Hepatocyte (in vitro differentiated cells): ENCODE results near the gene AP2A1. TPM values are rescaled to one million over a fixed set of nuclear protein-coding genes. Genes with fewer than 3 reads are reported as not detected.
A peak's percentile ranks its signal among the peaks of the same experiment; 100 is the strongest.

Experiments
- DNase-seq: peaks from one replicate; pipeline ENCODE4 v3.0.0-alpha.2; 2016; ENCODE audit warnings: low spot score
- H2AFZ ChIP-seq: fragments of 200-600 bp; sonication (generic); 2 replicates; pipeline ENCODE4 v1.6.0; 2016; ENCODE audit warnings: antibody characterized with exemption, mild to moderate bottlenecking
- H3K27ac ChIP-seq: fragments of 200-600 bp; sonication (generic); 2 replicates; pipeline ENCODE4 v1.5.1; 2016; ENCODE audit warnings: mild to moderate bottlenecking
- H3K27me3 ChIP-seq: fragments of 200-600 bp; sonication (generic); 2 replicates; pipeline ENCODE4 v1.6.1; 2016
- H3K36me3 ChIP-seq: fragments of 200-600 bp; sonication (generic); replicated peaks from 2 replicates; pipeline ENCODE4 v1.5.1; 2016; ENCODE audit warnings: low read depth; ENCODE audit not compliant: insufficient read depth
- H3K4me1 ChIP-seq: fragments of 200-600 bp; sonication (generic); 2 replicates; pipeline ENCODE4 v1.5.1; 2016; ENCODE audit warnings: mild to moderate bottlenecking, moderate library complexity; ENCODE audit not compliant: insufficient read depth
- H3K4me2 ChIP-seq: fragments of 200-600 bp; sonication (generic); 2 replicates; pipeline ENCODE4 v1.6.0; 2016
- H3K4me3 ChIP-seq: fragments of 200-600 bp; sonication (generic); 2 replicates; pipeline ENCODE4 v1.5.1; 2016; ENCODE audit warnings: mild to moderate bottlenecking
- H3K79me2 ChIP-seq: fragments of 200-600 bp; sonication (generic); 2 replicates; pipeline ENCODE4 v1.6.0; 2017; ENCODE audit warnings: mild to moderate bottlenecking
- H3K9me2 ChIP-seq: fragments of 200-600 bp; sonication (generic); replicated peaks from 2 replicates; pipeline ENCODE4 v1.6.0; 2017; ENCODE audit warnings: mild to moderate bottlenecking; ENCODE audit not compliant: insufficient read depth
- H3K9me3 ChIP-seq: fragments of 200-600 bp; sonication (generic); 2 replicates; pipeline ENCODE4 v1.5.1; 2016; ENCODE audit warnings: low read depth, mild to moderate bottlenecking
- H4K20me1 ChIP-seq: fragments of 200-600 bp; sonication (generic); 2 replicates; pipeline ENCODE4 v1.6.0; 2016; ENCODE audit warnings: mild to moderate bottlenecking; ENCODE audit not compliant: insufficient read depth, poor library complexity, severe bottlenecking
- EZH2 ChIP-seq: fragments of 200-600 bp; sonication (generic); IDR thresholded peaks from 2 replicates; pipeline ENCODE4 v1.6.1; 2016; ENCODE audit warnings: antibody characterized with exemption, mild to moderate bottlenecking, borderline replicate concordance
- EZH2phosphoT487 ChIP-seq: fragments of 200-600 bp; sonication (generic); IDR thresholded peaks from one replicate; pipeline ENCODE4 v1.6.1; 2018; ENCODE audit warnings: antibody characterized with exemption, mild to moderate bottlenecking, low read depth, moderate library complexity; ENCODE audit not compliant: unreplicated experiment, severe bottlenecking
- WGBS: methylation state at CpG from one replicate; pipeline ENCODE4 v1.1.6; 2016; ENCODE audit warnings: low lambda C conversion rate; ENCODE audit errors: missing lambda C conversion rate; 5-methylcytosine and 5-hydroxymethylcytosine counted together
- microRNA-seq: library from miRNA; unstranded; fragments of <30 nt; microRNA quantifications from one replicate; pipeline ENCODE4, GENCODE V29; 2017
- polyA plus RNA-seq: library from polyadenylated mRNA; unstranded; fragments of >200 nt; fragmentation: Nextera tagmentation; extraction: Ambion mirVana; gene quantifications from 2 replicates; pipeline ENCODE4 v1.2.1, GENCODE V29; 2016
- small RNA-seq: library from RNA; depleted of rRNA; stranded (forward); fragments of <200 nt; gene quantifications from one replicate; pipeline ENCODE3, GENCODE V24; 2014
- total RNA-seq: library from RNA; depleted of rRNA; stranded (reverse); fragments of >200 nt; gene quantifications from 2 replicates; pipeline ENCODE4 v1.2.3, GENCODE V29; 2014
- TF ChIP-seq, protein P1 (sequence below): fragments of 200-600 bp; sonication (generic); IDR thresholded peaks from 2 replicates; pipeline ENCODE4 v1.5.1; 2016; ENCODE audit warnings: antibody characterized with exemption, mild to moderate bottlenecking; ENCODE audit not compliant: poor library complexity

AP2A1 gene
- total and polyA plus RNA-seq, 2 experiments from 2014 or later = 62.1 to 64.8 TPM

DNA sequence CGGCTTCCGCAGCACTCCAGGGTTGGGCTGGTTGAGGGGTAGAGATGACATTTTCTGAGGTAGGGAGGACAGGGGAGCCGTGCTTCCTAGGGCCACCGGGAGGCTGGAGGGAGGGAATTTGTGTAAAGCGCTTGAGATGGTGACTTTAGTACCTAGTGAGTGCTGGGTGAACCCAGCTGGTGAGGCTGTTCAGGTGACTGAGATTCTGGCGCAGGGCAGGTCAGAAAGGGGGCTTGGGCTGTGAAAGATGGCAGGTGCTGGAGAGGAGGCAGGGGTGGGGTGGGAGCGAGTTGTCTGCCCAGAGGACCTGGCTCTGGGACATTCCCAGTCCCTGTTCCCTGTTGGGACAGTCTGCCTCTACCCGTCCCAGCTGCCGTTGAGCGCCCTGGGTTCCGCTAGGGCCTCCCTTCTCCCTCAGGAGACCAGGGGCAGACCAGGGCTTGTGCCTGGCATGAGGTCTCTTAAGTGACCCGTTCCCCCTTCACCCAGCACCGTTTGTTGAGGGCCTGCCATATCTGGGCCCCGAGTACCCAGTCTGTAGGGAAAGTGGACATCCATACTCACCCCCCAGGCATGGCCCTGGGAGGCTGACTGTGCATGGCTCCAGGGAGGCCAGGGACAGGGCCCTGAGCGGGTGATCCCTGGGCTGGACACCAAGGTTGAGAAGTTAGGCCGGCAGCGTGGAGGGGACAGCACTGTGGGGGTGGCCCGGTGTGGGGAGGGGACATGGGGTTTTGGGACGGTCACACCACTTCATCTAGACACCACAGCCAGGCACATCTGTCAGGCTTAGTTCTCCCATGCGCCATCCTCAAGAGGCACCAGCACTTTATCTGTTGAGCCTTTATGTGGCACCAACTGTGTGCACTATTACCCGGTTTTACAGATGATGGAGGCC lies 89.1 kb downstream of the AP2A1 start:
- Histone ChIP-seq H4K20me1 (peaks cover 68% of the 10 kb centered on the region), H3K9me2 (no peaks in the 10 kb centered on the region), H2AFZ (no peak overlapping the region), H3K36me3 (peaks cover 5% of the 10 kb centered on the region), H3K4me3 (no peak overlapping the region), H3K27ac (no peak overlapping the region), H3K4me2 (no peak overlapping the region), H3K27me3 (no peaks in the 10 kb centered on the region), H3K4me1 (peaks cover 16% of the 10 kb centered on the region), H3K9me3 (no peaks in the 10 kb centered on the region), H3K79me2 (peaks cover 52% of the 10 kb centered on the region)
- no peak for DNase-seq
- 86% methylated on average over 21 of the region's 21 CpGs for WGBS
- TF ChIP-seq EZH2 = no peak
- TF ChIP-seq, protein P1, sequence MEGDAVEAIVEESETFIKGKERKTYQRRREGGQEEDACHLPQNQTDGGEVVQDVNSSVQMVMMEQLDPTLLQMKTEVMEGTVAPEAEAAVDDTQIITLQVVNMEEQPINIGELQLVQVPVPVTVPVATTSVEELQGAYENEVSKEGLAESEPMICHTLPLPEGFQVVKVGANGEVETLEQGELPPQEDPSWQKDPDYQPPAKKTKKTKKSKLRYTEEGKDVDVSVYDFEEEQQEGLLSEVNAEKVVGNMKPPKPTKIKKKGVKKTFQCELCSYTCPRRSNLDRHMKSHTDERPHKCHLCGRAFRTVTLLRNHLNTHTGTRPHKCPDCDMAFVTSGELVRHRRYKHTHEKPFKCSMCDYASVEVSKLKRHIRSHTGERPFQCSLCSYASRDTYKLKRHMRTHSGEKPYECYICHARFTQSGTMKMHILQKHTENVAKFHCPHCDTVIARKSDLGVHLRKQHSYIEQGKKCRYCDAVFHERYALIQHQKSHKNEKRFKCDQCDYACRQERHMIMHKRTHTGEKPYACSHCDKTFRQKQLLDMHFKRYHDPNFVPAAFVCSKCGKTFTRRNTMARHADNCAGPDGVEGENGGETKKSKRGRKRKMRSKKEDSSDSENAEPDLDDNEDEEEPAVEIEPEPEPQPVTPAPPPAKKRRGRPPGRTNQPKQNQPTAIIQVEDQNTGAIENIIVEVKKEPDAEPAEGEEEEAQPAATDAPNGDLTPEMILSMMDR = no peak

DNA sequence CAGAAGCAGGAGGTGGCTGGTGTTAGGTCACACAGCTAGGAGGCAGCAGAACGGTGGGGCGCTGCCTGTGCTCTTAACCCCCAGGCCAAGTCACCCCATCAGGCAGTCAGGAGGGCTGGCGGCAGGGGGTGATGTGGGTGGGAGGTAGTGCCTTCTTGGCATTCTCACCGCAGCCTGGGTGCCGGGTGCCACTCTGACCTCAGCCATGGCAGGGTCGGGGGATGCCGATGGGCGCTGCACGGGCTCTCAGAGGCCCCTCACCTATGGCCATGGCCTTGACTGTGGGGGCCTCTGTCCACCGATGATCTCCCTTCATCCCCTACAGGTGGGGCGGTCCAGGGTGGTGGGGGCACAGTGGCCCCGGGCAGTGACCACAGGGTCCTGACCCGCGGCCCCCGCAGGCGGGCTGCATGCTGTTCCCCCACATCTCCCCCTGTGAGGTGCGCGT lies 89.8 kb downstream of the AP2A1 start:
- Histone ChIP-seq H3K4me1 (peaks cover 17% of the 10 kb centered on the region), H3K27ac (no peak overlapping the region), H3K79me2 (peaks cover 48% of the 10 kb centered on the region), H3K4me3 (no peak overlapping the region), H3K27me3 (no peaks in the 10 kb centered on the region), H2AFZ (no peak overlapping the region), H3K4me2 (no peak overlapping the region), H3K9me2 (no peaks in the 10 kb centered on the region), H3K36me3 (peaks cover 5% of the 10 kb centered on the region), H4K20me1 (peaks cover 69% of the 10 kb centered on the region), H3K9me3 (no peaks in the 10 kb centered on the region)
- TF ChIP-seq EZH2phosphoT487 = no peak
- TF ChIP-seq, protein P1 = no peak
- no peak for TF ChIP-seq EZH2
- no peak for DNase-seq
- WGBS = 95% methylated on average over 9 of the region's 18 CpGs

Small RNA genes within 50 kb of the gene (microRNA-seq; reads per million reads assigned to microRNA genes)
- gene MIR4749 = 16.5 reads per million, percentile 35 among the genes with 10 or more reads in this experiment
- 1.3 reads per million for gene MIR6799
- gene MIR6800 = not detected

Small RNA genes within 50 kb of the gene (small RNA-seq; reads per million reads assigned to genes)
- gene MIR4749 (not detected), gene MIR6799 (not detected), gene RNU6-841P (not detected)

Other genes starting within 250 kb of the AP2A1 start
- 20.5 and 25.8 TPM in 2 replicates for gene RCN3, start 239.0 kb upstream of the AP2A1 start, total RNA-seq
- 81.4 and 85.4 TPM in 2 replicates for gene RCN3, start 239.0 kb upstream of the AP2A1 start, polyA plus RNA-seq
- gene NOSIP, start 186.4 kb upstream of the AP2A1 start, total RNA-seq = 43.4 and 52.8 TPM in 2 replicates
- 92.4 and 93.9 TPM in 2 replicates for gene NOSIP, start 186.4 kb upstream of the AP2A1 start, polyA plus RNA-seq
- gene PRRG2, start 185.7 kb upstream of the AP2A1 start, total RNA-seq = 6.0 and 10.2 TPM in 2 replicates
- gene PRRG2, start 185.7 kb upstream of the AP2A1 start, polyA plus RNA-seq = 4.0 and 4.3 TPM in 2 replicates
- 2.1 and 3.7 TPM in 2 replicates for gene PRR12, start 175.8 kb upstream of the AP2A1 start, total RNA-seq
- gene PRR12, start 175.8 kb upstream of the AP2A1 start, polyA plus RNA-seq = 2.7 and 3.0 TPM in 2 replicates
- 19.2 and 32.6 TPM in 2 replicates for gene RRAS, start 126.9 kb upstream of the AP2A1 start, total RNA-seq
- 107 and 125 TPM in 2 replicates for gene RRAS, start 126.9 kb upstream of the AP2A1 start, polyA plus RNA-seq
- 9.8 and 18.6 TPM in 2 replicates for gene SCAF1, start 124.8 kb upstream of the AP2A1 start, total RNA-seq
- 12.4 and 12.6 TPM in 2 replicates for gene SCAF1, start 124.8 kb upstream of the AP2A1 start, polyA plus RNA-seq
- 39.2 and 55.6 TPM in 2 replicates for gene IRF3, start 101.1 kb upstream of the AP2A1 start, total RNA-seq
- 38.8 and 41.8 TPM in 2 replicates for gene IRF3, start 101.1 kb upstream of the AP2A1 start, polyA plus RNA-seq
- 4.9 and 13.8 TPM in 2 replicates for gene BCL2L12, start 101.1 kb upstream of the AP2A1 start, total RNA-seq
- gene BCL2L12, start 101.1 kb upstream of the AP2A1 start, polyA plus RNA-seq = 28.3 and 32.5 TPM in 2 replicates
- gene PRMT1, start 89.7 kb upstream of the AP2A1 start, total RNA-seq = 189 and 195 TPM in 2 replicates
- gene PRMT1, start 89.7 kb upstream of the AP2A1 start, polyA plus RNA-seq = 175 and 180 TPM in 2 replicates
- 0.12 and 0.50 TPM in 2 replicates for gene ADM5, start 77.4 kb upstream of the AP2A1 start, total RNA-seq
- not detected in 2 replicates for gene ADM5, start 77.4 kb upstream of the AP2A1 start, polyA plus RNA-seq
- 6.2 and 6.7 TPM in 2 replicates for gene CPT1C, start 75.9 kb upstream of the AP2A1 start, total RNA-seq
- 6.8 and 10.0 TPM in 2 replicates for gene CPT1C, start 75.9 kb upstream of the AP2A1 start, polyA plus RNA-seq
- not detected in 2 replicates for gene TSKS, start 3.7 kb upstream of the AP2A1 start, total RNA-seq
- not detected in 2 replicates for gene TSKS, start 3.7 kb upstream of the AP2A1 start, polyA plus RNA-seq
- 19.5 and 20.5 TPM in 2 replicates for gene FUZ, start 46.3 kb downstream of the AP2A1 start, total RNA-seq
- gene FUZ, start 46.3 kb downstream of the AP2A1 start, polyA plus RNA-seq = 20.4 and 24.2 TPM in 2 replicates
- gene MED25, start 51.3 kb downstream of the AP2A1 start, total RNA-seq = 23.0 and 29.6 TPM in 2 replicates
- gene MED25, start 51.3 kb downstream of the AP2A1 start, polyA plus RNA-seq = 83.9 and 100 TPM in 2 replicates
- gene PTOV1, start 84.2 kb downstream of the AP2A1 start, total RNA-seq = 76.4 and 114 TPM in 2 replicates
- 294 and 305 TPM in 2 replicates for gene PTOV1, start 84.2 kb downstream of the AP2A1 start, polyA plus RNA-seq
- 16.1 and 27.0 TPM in 2 replicates for gene PNKP, start 100.6 kb downstream of the AP2A1 start, total RNA-seq
- gene PNKP, start 100.6 kb downstream of the AP2A1 start, polyA plus RNA-seq = 68.6 and 84.4 TPM in 2 replicates
- gene AKT1S1, start 110.4 kb downstream of the AP2A1 start, total RNA-seq = 15.6 and 16.3 TPM in 2 replicates
- 73.0 and 74.5 TPM in 2 replicates for gene AKT1S1, start 110.4 kb downstream of the AP2A1 start, polyA plus RNA-seq
- gene TBC1D17, start 110.7 kb downstream of the AP2A1 start, total RNA-seq = 10.7 and 13.4 TPM in 2 replicates
- 52.8 and 55.1 TPM in 2 replicates for gene TBC1D17, start 110.7 kb downstream of the AP2A1 start, polyA plus RNA-seq
- 0.12 and 0.60 TPM in 2 replicates for gene IL4I1, start 129.9 kb downstream of the AP2A1 start, total RNA-seq
- 0.33 and 0.97 TPM in 2 replicates for gene IL4I1, start 129.9 kb downstream of the AP2A1 start, polyA plus RNA-seq
- gene ATF5, start 162.2 kb downstream of the AP2A1 start, total RNA-seq = 19.8 and 34.4 TPM in 2 replicates
- gene ATF5, start 162.2 kb downstream of the AP2A1 start, polyA plus RNA-seq = 16.1 and 23.8 TPM in 2 replicates
- gene NUP62, start 162.5 kb downstream of the AP2A1 start, total RNA-seq = 21.3 and 33.8 TPM in 2 replicates
- gene NUP62, start 162.5 kb downstream of the AP2A1 start, polyA plus RNA-seq = 33.5 and 34.0 TPM in 2 replicates
- 15.8 and 21.2 TPM in 2 replicates for gene SIGLEC11, start 194.2 kb downstream of the AP2A1 start, total RNA-seq
- gene SIGLEC11, start 194.2 kb downstream of the AP2A1 start, polyA plus RNA-seq = 3.9 and 6.0 TPM in 2 replicates